Chondrocyte (in vitro differentiated cells): ENCODE measurements around the gene B4GALNT2. TPM values are rescaled to one million over a fixed set of nuclear protein-coding genes. Genes with fewer than 3 reads are reported as not detected.
"Not testable (repeated sequence)": the region's sequence is repeated elsewhere in the genome, so short reads cannot be mapped to it uniquely, and the experiment has no call there.

Experiments
- DNase-seq: peaks from one replicate; pipeline ENCODE4 v3.0.0; 2021; ENCODE audit warnings: mixed read lengths, low spot score
- H3K27ac Mint-ChIP-seq: one replicate; pipeline ENCODE4 v1.8.0; 2021; ENCODE audit warnings: mild to moderate bottlenecking, moderate library complexity, mixed read lengths; ENCODE audit not compliant: unreplicated experiment
- H3K27me3 Mint-ChIP-seq: 2 replicates; pipeline ENCODE4 v1.8.0; 2021; ENCODE audit warnings: low read depth, mixed read lengths
- H3K36me3 Mint-ChIP-seq: 2 replicates; pipeline ENCODE4 v1.8.0; 2021; ENCODE audit warnings: low read depth, mixed read lengths
- H3K4me1 Mint-ChIP-seq: 2 replicates; pipeline ENCODE4 v1.8.0; 2021; ENCODE audit warnings: low read depth, mild to moderate bottlenecking, mixed read lengths
- H3K4me3 Mint-ChIP-seq: one replicate; pipeline ENCODE4 v1.8.0; 2021; ENCODE audit warnings: mild to moderate bottlenecking, moderate library complexity, mixed read lengths; ENCODE audit not compliant: unreplicated experiment
- H3K9me3 Mint-ChIP-seq: 2 replicates; pipeline ENCODE4 v1.8.0; 2021; ENCODE audit warnings: low read depth, mixed read lengths
- CTCF ChIP-seq: fragments of 200-600 bp; sonication (generic); IDR thresholded peaks from 2 replicates; pipeline ENCODE4 v1.5.0; 2021; ENCODE audit warnings: antibody characterized with exemption, mild to moderate bottlenecking, moderate library complexity
- total RNA-seq: library from RNA; stranded (reverse); gene quantifications from 3 replicates; pipeline ENCODE4 v1.2.1, GENCODE V29; 2021

Gene B4GALNT2
- total RNA-seq, 1 donor from 2014 or later = not detected

DNA sequence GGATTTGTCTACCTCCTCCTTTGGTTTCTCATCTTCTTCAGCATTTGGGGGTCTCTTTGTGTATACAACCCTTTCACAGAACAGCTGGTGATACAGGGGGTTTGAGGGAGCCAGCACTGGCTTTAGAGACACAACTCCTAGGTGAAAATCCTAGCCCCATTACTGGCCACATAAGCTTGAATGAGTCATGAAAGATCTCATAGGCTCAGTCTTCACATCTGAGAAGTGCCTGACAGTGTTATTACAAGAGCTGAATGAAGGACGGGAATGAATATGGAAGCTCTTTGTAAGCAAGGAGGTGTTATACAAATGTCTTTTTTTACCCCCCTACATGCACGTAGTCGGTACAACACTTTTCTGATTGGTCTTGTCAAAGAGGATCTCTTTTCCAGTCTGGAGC is 1.7 kb upstream of the B4GALNT2 start:
- DNase-seq = no peak
- no peak overlapping the region for H3K4me3 Mint-ChIP-seq
- no peak for TF ChIP-seq CTCF
- H3K9me3 Mint-ChIP-seq = peaks cover 21% of the 10 kb centered on the region
- peaks cover 9% of the 10 kb centered on the region for H3K4me1 Mint-ChIP-seq
- H3K27ac Mint-ChIP-seq = no peak overlapping the region
- peaks cover 43% of the 10 kb centered on the region for H3K27me3 Mint-ChIP-seq
- H3K36me3 Mint-ChIP-seq = peaks cover 17% of the 10 kb centered on the region

DNA sequence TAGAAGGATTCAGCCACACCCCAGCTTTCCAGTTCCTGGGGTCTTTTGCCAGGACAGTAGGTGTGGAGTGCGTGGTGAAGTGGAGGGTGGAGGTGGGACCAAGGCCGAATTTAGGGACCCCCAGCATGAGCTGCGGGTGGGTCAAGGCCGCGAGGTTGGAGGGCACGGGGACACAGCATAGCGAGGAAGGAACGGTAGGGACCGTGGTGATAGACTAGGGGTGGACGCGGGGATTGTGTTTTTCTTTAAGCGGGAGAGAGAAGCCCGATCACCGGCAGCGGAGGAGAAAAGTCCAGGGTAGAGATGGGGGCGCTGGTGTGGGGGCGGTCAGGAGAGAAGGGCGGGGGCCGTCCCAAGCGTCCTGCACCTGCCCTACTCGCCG is 261 bp upstream of the B4GALNT2 start:
- peak overlapping the region; percentile 45 for H3K27ac Mint-ChIP-seq

DNA sequence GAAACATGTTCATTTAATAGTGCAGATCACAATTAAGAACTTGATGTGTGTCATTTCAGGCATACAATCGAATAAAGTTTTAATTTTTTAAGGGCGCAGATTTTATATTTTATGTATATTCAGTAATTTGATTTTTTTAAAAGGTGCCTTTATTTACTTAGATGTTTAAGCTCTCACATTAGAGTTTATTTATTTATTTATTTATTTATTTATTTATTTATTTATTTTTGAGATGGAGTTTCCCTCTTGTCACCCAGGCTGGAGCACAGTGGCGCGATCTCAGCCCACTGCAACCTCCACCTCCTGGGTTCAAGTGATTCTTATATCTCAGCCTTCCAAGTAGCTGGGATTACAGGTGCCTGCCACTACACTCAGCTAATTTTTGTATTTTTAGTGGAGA is 3.8 kb downstream of the B4GALNT2 start:
- no peaks in the 10 kb centered on the region for H3K9me3 Mint-ChIP-seq
- no peak overlapping the region for H3K27ac Mint-ChIP-seq
- DNase-seq = no peak
- H3K4me3 Mint-ChIP-seq = no peak overlapping the region
- H3K4me1 Mint-ChIP-seq = peaks cover 9% of the 10 kb centered on the region
- TF ChIP-seq CTCF = no peak
- H3K27me3 Mint-ChIP-seq = peaks cover 20% of the 10 kb centered on the region
- H3K36me3 Mint-ChIP-seq = peaks cover 1% of the 10 kb centered on the region

More for the DNA sequence above, 261 bp upstream of the B4GALNT2 start:
- H3K27me3 Mint-ChIP-seq = peaks cover 43% of the 10 kb centered on the region
- H3K4me3 Mint-ChIP-seq = peak overlapping the region; percentile 69
- peaks cover 17% of the 10 kb centered on the region for H3K36me3 Mint-ChIP-seq
- H3K4me1 Mint-ChIP-seq = peaks cover 9% of the 10 kb centered on the region
- H3K9me3 Mint-ChIP-seq = peaks cover 21% of the 10 kb centered on the region
- TF ChIP-seq CTCF = no peak
- no peak for DNase-seq

DNA sequence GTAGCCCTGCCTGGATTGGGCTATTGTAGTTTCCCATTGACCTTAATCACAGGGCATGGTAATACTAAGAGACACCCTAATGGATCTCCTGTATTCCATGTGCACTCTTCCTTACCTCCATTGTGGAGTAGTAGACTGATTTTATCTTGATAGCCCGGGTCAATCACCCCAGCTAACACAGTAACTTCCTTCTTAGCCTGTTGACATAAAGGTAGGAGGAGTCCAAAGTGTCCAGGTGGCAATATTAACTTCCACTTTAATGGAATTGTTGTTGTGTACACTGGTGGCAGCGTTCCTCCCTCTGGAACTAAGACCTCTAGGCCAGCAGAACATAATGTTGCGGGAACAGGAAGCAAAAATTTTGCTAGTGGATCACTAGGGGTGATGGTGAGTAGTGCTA is 13.1 kb downstream of the B4GALNT2 start:
- not testable (repeated sequence) for H3K4me3 Mint-ChIP-seq, DNase-seq, H3K27ac Mint-ChIP-seq, H3K9me3 Mint-ChIP-seq, H3K4me1 Mint-ChIP-seq, H3K36me3 Mint-ChIP-seq
- H3K27me3 Mint-ChIP-seq = peaks cover 14% of the 10 kb centered on the region

DNA sequence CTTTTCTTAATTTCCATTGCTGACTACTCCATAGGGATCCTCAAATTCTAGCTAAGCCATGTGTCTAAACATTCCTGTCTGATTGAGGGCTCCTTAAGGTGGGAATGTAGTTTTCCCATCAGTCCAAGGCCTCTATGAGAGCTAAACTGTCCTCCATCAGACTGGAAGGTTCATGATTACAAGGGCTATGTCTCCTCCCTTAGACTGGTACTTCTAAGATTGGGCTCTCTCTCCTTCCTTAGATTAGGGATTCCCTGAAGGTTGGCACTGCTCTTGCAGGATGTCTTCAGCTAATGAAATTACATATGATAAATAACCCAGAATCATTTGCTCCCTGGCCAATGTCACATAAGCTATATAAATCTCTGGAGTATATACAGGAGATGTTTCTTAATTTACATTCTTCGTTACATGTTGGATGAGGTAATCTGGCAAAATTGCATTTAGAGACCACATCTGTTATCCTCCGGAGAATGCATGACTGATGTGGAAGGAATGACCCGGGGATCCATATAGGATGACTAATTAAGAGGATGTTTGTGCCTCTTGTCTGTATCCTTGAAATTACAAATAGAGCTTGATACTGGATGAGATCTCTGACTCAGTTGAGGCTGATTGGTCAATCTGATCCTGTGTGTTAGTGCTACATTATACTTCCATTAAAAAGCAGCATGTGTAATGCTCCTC is 14.2 kb downstream of the B4GALNT2 start:
- no peak for DNase-seq
- H3K9me3 Mint-ChIP-seq = no peaks in the 10 kb centered on the region
- TF ChIP-seq CTCF = no peak
- peak overlapping the region; percentile 24 for H3K27ac Mint-ChIP-seq
- no peak overlapping the region for H3K4me3 Mint-ChIP-seq
- H3K27me3 Mint-ChIP-seq = peaks cover 10% of the 10 kb centered on the region
- peaks cover 8% of the 10 kb centered on the region for H3K4me1 Mint-ChIP-seq
- H3K36me3 Mint-ChIP-seq = no peaks in the 10 kb centered on the region

- TF ChIP-seq CTCF = no peak
- peaks cover 8% of the 10 kb centered on the region for H3K4me1 Mint-ChIP-seq
- no peak for DNase-seq
- no peak overlapping the region for H3K4me3 Mint-ChIP-seq
- peaks cover 2% of the 10 kb centered on the region for H3K27me3 Mint-ChIP-seq
- no peaks in the 10 kb centered on the region for H3K36me3 Mint-ChIP-seq
- no peak overlapping the region for H3K27ac Mint-ChIP-seq
- H3K9me3 Mint-ChIP-seq = no peaks in the 10 kb centered on the region
These were observed 15.6 kb downstream of the B4GALNT2 start for GRCh38 chr17:49148171-49148570.
